HepG2 (cell line): ENCODE results near the gene TCEA3. TPM values are rescaled to one million over a fixed set of nuclear protein-coding genes. Genes with fewer than 3 reads are reported as not detected.
A peak's percentile ranks its signal among the peaks of the same experiment; 100 is the strongest.

Experiments
- AGO2 ChIP-seq: fragments of 200-400 bp; formaldehyde crosslinking; optimal IDR thresholded peaks from 2 replicates; pipeline ENCODE3; 2017; ENCODE audit warnings: mild to moderate bottlenecking, low read depth, low read length, moderate library complexity
- FOSL1 ChIP-seq: sonication (generic); formaldehyde crosslinking; IDR thresholded peaks from 2 replicates; pipeline ENCODE4 v1.9.0; 2021; ENCODE audit warnings: missing genetic modification reagents, borderline replicate concordance
- MXI1 ChIP-seq: IDR thresholded peaks from 3 replicates; pipeline ENCODE4 v1.6.1; 2012; ENCODE audit warnings: low read depth, low read length, inconsistent platforms, borderline replicate concordance
- MYNN ChIP-seq: sonication (generic); formaldehyde crosslinking; IDR thresholded peaks from 2 replicates; pipeline ENCODE4 v1.4.0; 2020; ENCODE audit warnings: mild to moderate bottlenecking, low read depth, missing genetic modification reagents
- NFYC ChIP-seq: IDR thresholded peaks from 2 replicates; pipeline ENCODE4 v1.6.1; 2016; ENCODE audit warnings: missing genetic modification reagents, missing compliant biosample characterization
- POLR2AphosphoS2 ChIP-seq: IDR thresholded peaks from 2 replicates; pipeline ENCODE4 v1.6.1; 2011; ENCODE audit warnings: low read depth, low read length, improper control_type of control experiment
- SP5 ChIP-seq: IDR thresholded peaks from 2 replicates; pipeline ENCODE4 v1.6.1; 2016; ENCODE audit warnings: low read depth, borderline replicate concordance
- TP53 ChIP-seq: sonication (generic); formaldehyde crosslinking; conservative IDR thresholded peaks from 2 replicates; pipeline ENCODE4 v1.4.0; 2020; ENCODE audit warnings: missing genetic modification reagents
- ZNF143 ChIP-seq: sonication (generic); formaldehyde crosslinking; IDR thresholded peaks from 2 replicates; pipeline ENCODE4 v1.4.0; 2020; ENCODE audit warnings: missing genetic modification reagents
- ZNF543 ChIP-seq: sonication (generic); formaldehyde crosslinking; IDR thresholded peaks from 2 replicates; pipeline ENCODE4 v1.4.0; 2020; ENCODE audit warnings: mild to moderate bottlenecking, missing genetic modification reagents
- ZNF569 ChIP-seq: sonication (generic); formaldehyde crosslinking; IDR thresholded peaks from 2 replicates; pipeline ENCODE4 v1.5.0; 2020; ENCODE audit warnings: mild to moderate bottlenecking, missing genetic modification reagents, moderate library complexity, borderline replicate concordance
- ZNF878 ChIP-seq: sonication (generic); formaldehyde crosslinking; IDR thresholded peaks from 2 replicates; pipeline ENCODE4 v1.8.1; 2023; ENCODE audit warnings: mild to moderate bottlenecking, missing genetic modification reagents, moderate library complexity
- polyA plus RNA-seq, 8 experiments: library from polyadenylated mRNA; depleted of rRNA in 3 of 8; stranded (reverse) in 7 of 8; unstranded in 1 of 8; fragments of >200 nt; fragmentation: Illumina TruSeq in 4 of 8; extraction: Trizol in 4 of 8; gene quantifications; 2 replicates each; pipeline versions ENCODE4 v1.2.1 to v1.2.3, GENCODE V29; 2011 to 2016; ENCODE audit warnings: low read depth in 4 of 8, missing spikeins in 1 of 8, mixed read lengths in 1 of 8; ENCODE audit not compliant: insufficient read depth in 1 of 8
- total RNA-seq, 5 experiments: library from RNA; depleted of rRNA; stranded (reverse); fragments of >200 nt; fragmentation: Illumina TruSeq; extraction: Trizol; gene quantifications; 2 replicates each; pipeline ENCODE4 v1.2.3, GENCODE V29; 2016; ENCODE audit warnings: low read depth in 1 of 5
- TF ChIP-seq, protein P1 (sequence below): sonication (generic); formaldehyde crosslinking; IDR thresholded peaks from 2 replicates; pipeline ENCODE4 v1.5.0; 2020; ENCODE audit warnings: mild to moderate bottlenecking, missing genetic modification reagents, borderline replicate concordance
- TF ChIP-seq, protein P2 (sequence below): sonication (generic); formaldehyde crosslinking; IDR thresholded peaks from 2 replicates; pipeline ENCODE4 v1.8.0; 2022; ENCODE audit warnings: mild to moderate bottlenecking, missing genetic modification reagents, moderate library complexity
- TF ChIP-seq, protein P3 (sequence below), 2 experiments: sonication (generic) in 1 of 2; formaldehyde crosslinking in 1 of 2; IDR thresholded peaks; 2 replicates each; pipeline versions ENCODE4 v1.4.0 to v1.6.1; 2018 to 2020; ENCODE audit warnings: missing genetic modification reagents in 2 of 2, borderline replicate concordance in 1 of 2, low read depth in 1 of 2, mild to moderate bottlenecking in 1 of 2, missing biosample characterization in 1 of 2
- TF ChIP-seq, protein P4 (sequence below): sonication (generic); formaldehyde crosslinking; conservative IDR thresholded peaks from 2 replicates; pipeline ENCODE4 v1.5.0; 2020; ENCODE audit warnings: missing genetic modification reagents

TCEA3 gene
- total and polyA plus RNA-seq, 2 of the 13 experiments (the other 11 are each of a cell fraction or from before 2014, with no cell fraction given) = 55.5 to 84.6 TPM

DNA sequence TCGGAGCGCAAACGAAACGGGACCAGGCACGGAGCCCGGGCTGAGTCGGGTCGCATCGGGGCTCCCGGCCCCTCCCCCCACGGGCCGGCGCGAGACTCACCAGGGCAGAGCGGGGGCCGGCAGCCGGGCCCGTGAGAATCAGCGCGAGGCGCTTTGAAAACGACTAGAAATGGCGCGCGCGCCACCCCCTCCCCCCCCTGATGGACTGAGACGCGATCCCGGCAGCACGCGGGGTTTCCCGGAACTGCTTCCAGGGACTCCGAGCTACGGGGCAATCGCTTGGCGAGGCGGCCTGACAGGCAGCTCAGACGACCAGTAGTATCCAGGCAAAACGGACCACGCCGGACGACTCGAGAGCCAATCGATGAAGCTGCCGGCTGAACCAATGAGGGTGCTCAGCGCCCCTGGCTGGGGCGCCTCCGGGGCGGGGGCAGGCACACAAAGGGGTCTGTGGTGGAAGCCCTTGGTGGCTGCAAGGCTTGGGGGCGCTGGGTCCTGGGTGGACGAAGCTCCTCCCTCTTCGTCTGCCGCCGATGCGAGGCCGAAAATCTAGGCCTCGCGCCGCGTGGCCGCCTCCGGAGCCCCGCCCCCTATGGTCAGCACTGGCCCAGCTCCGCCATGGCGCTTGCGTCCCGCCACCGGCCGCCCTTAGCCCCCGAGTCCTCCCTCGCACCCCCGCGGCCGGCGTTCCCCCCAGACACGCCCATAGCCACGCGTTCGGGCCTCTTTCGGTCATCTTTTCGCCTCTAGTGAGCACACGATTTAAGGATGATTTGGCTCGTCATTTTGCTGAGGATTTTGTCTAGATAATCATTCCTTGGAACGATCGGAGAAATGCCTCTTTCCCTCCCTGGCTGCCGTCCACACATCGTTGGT is 80.2 kb downstream of the TCEA3 start, which contains the start of gene HNRNPR (continued):
- TF ChIP-seq, protein P1, sequence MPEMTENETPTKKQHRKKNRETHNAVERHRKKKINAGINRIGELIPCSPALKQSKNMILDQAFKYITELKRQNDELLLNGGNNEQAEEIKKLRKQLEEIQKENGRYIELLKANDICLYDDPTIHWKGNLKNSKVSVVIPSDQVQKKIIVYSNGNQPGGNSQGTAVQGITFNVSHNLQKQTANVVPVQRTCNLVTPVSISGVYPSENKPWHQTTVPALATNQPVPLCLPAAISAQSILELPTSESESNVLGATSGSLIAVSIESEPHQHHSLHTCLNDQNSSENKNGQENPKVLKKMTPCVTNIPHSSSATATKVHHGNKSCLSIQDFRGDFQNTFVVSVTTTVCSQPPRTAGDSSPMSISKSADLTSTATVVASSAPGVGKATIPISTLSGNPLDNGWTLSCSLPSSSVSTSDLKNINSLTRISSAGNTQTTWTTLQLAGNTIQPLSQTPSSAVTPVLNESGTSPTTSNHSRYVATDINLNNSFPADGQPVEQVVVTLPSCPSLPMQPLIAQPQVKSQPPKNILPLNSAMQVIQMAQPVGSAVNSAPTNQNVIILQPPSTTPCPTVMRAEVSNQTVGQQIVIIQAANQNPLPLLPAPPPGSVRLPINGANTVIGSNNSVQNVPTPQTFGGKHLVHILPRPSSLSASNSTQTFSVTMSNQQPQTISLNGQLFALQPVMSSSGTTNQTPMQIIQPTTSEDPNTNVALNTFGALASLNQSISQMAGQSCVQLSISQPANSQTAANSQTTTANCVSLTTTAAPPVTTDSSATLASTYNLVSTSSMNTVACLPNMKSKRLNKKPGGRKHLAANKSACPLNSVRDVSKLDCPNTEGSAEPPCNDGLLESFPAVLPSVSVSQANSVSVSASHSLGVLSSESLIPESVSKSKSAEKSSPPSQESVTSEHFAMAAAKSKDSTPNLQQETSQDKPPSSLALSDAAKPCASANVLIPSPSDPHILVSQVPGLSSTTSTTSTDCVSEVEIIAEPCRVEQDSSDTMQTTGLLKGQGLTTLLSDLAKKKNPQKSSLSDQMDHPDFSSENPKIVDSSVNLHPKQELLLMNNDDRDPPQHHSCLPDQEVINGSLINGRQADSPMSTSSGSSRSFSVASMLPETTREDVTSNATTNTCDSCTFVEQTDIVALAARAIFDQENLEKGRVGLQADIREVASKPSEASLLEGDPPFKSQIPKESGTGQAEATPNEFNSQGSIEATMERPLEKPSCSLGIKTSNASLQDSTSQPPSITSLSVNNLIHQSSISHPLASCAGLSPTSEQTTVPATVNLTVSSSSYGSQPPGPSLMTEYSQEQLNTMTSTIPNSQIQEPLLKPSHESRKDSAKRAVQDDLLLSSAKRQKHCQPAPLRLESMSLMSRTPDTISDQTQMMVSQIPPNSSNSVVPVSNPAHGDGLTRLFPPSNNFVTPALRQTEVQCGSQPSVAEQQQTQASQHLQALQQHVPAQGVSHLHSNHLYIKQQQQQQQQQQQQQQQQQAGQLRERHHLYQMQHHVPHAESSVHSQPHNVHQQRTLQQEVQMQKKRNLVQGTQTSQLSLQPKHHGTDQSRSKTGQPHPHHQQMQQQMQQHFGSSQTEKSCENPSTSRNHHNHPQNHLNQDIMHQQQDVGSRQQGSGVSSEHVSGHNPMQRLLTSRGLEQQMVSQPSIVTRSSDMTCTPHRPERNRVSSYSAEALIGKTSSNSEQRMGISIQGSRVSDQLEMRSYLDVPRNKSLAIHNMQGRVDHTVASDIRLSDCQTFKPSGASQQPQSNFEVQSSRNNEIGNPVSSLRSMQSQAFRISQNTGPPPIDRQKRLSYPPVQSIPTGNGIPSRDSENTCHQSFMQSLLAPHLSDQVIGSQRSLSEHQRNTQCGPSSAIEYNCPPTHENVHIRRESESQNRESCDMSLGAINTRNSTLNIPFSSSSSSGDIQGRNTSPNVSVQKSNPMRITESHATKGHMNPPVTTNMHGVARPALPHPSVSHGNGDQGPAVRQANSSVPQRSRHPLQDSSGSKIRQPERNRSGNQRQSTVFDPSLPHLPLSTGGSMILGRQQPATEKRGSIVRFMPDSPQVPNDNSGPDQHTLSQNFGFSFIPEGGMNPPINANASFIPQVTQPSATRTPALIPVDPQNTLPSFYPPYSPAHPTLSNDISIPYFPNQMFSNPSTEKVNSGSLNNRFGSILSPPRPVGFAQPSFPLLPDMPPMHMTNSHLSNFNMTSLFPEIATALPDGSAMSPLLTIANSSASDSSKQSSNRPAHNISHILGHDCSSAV (CRISPR knock-in tag) = no peak
- TF ChIP-seq ZNF143 (CRISPR knock-in tag) (peak; percentile 80), AGO2 (no peak), ZNF878 (CRISPR knock-in tag) (no peak), ZNF543 (CRISPR knock-in tag) (peak; percentile 88), NFYC (peak; percentile 92), SP5 (CRISPR knock-in tag) (peak; percentile 83; the same call in 1 of the 2 replicates), FOSL1 (CRISPR knock-in tag) (no peak), ZNF569 (CRISPR knock-in tag) (peak; percentile 66; the same call in 1 of the 2 replicates), MXI1 (peak; percentile 87; the same call in 2 of the 3 replicates), MYNN (no peak), POLR2AphosphoS2 (no peak), TP53 (CRISPR knock-in tag) (no peak)
- TF ChIP-seq, protein P2, sequence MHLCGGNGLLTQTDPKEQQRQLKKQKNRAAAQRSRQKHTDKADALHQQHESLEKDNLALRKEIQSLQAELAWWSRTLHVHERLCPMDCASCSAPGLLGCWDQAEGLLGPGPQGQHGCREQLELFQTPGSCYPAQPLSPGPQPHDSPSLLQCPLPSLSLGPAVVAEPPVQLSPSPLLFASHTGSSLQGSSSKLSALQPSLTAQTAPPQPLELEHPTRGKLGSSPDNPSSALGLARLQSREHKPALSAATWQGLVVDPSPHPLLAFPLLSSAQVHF (CRISPR knock-in tag) = no peak
- TF ChIP-seq, protein P3, sequence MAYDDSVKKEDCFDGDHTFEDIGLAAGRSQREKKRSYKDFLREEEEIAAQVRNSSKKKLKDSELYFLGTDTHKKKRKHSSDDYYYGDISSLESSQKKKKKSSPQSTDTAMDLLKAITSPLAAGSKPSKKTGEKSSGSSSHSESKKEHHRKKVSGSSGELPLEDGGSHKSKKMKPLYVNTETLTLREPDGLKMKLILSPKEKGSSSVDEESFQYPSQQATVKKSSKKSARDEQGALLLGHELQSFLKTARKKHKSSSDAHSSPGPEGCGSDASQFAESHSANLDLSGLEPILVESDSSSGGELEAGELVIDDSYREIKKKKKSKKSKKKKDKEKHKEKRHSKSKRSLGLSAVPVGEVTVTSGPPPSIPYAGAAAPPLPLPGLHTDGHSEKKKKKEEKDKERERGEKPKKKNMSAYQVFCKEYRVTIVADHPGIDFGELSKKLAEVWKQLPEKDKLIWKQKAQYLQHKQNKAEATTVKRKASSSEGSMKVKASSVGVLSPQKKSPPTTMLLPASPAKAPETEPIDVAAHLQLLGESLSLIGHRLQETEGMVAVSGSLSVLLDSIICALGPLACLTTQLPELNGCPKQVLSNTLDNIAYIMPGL (CRISPR knock-in tag; IDR thresholded peaks at IDR 0.05; ENCODE audit: borderline replicate concordance in 1 of 2, low read depth in 1 of 2) = peak; percentile 65 to 66; a peak in 3 of 4 replicates
- TF ChIP-seq, protein P4, sequence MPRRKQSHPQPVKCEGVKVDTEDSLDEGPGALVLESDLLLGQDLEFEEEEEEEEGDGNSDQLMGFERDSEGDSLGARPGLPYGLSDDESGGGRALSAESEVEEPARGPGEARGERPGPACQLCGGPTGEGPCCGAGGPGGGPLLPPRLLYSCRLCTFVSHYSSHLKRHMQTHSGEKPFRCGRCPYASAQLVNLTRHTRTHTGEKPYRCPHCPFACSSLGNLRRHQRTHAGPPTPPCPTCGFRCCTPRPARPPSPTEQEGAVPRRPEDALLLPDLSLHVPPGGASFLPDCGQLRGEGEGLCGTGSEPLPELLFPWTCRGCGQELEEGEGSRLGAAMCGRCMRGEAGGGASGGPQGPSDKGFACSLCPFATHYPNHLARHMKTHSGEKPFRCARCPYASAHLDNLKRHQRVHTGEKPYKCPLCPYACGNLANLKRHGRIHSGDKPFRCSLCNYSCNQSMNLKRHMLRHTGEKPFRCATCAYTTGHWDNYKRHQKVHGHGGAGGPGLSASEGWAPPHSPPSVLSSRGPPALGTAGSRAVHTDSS (CRISPR knock-in tag) = no peak
